MCF 10A (cell line): ENCODE data around the gene BCL2L12. TPM values are rescaled to one million over a fixed set of nuclear protein-coding genes. Genes with fewer than 3 reads are reported as not detected.
A peak's percentile ranks its signal among the peaks of the same experiment; 100 is the strongest.

ENCODE experiments used
- BruUV-seq: library from RNA; stranded (reverse); fragments of 400-500 nt; replicated peaks from 2 replicates; lab custom pipeline; 2021; lab: Mats Ljungman, UMichigan
- CTCF ChIA-PET: fragments of 300-600 bp; sonication (Branson Sonifier 250); formaldehyde crosslinking; extraction: SDS; loops from one replicate; lab custom pipeline; 2021; ENCODE audit warnings: antibody characterized with exemption, inconsistent platforms; lab: Yijun Ruan, JAX
- POLR2A ChIA-PET: fragments of 300-600, 350-650 bp; sonication (Branson Sonifier 250); formaldehyde crosslinking; extraction: SDS; loops from one replicate; lab custom pipeline; 2020; ENCODE audit warnings: antibody characterized with exemption, inconsistent platforms; lab: Yijun Ruan, JAX
- DNase-seq: peaks from one replicate; pipeline ENCODE4 v3.0.0-alpha.2; 2018; ENCODE audit not compliant: unreplicated experiment
- H3K27ac Mint-ChIP-seq: one replicate; pipeline ENCODE4 v1.8.0; 2022; ENCODE audit warnings: mild to moderate bottlenecking, low read depth, mixed read lengths; ENCODE audit not compliant: unreplicated experiment
- H3K27me3 Mint-ChIP-seq: one replicate; pipeline ENCODE4 v1.8.0; 2022; ENCODE audit warnings: mixed read lengths; ENCODE audit not compliant: insufficient read depth, unreplicated experiment
- H3K36me3 Mint-ChIP-seq: one replicate; pipeline ENCODE4 v1.8.0; 2022; ENCODE audit warnings: mild to moderate bottlenecking, moderate library complexity, mixed read lengths; ENCODE audit not compliant: insufficient read depth, unreplicated experiment
- H3K4me1 Mint-ChIP-seq: one replicate; pipeline ENCODE4 v1.8.0; 2022; ENCODE audit warnings: mixed read lengths; ENCODE audit not compliant: insufficient read depth, unreplicated experiment
- H3K4me3 Mint-ChIP-seq: one replicate; pipeline ENCODE4 v1.8.0; 2022; ENCODE audit warnings: mild to moderate bottlenecking, moderate library complexity, mixed read lengths; ENCODE audit not compliant: unreplicated experiment
- H3K9me3 Mint-ChIP-seq: one replicate; pipeline ENCODE4 v1.8.0; 2022; ENCODE audit warnings: mixed read lengths; ENCODE audit not compliant: unreplicated experiment
- CTCF ChIP-seq: fragments of 200-600 bp; IDR thresholded peaks from one replicate; pipeline ENCODE4 v1.8.0; 2022; ENCODE audit warnings: antibody characterized with exemption, mild to moderate bottlenecking; ENCODE audit not compliant: unreplicated experiment
- intact Hi-C: fragments of 100-400 bp; cut with micrococcal nuclease; formaldehyde crosslinking; loops from 2 replicates; pipeline ENCODE4 v1.14.1; 2022
- total RNA-seq: library from RNA; stranded (reverse); gene quantifications from 2 replicates; pipeline ENCODE4 v1.2.3, GENCODE V29; 2022

The BCL2L12 gene
- total RNA-seq, 1 experiment from 2014 or later, result 36.0 TPM

DNA sequence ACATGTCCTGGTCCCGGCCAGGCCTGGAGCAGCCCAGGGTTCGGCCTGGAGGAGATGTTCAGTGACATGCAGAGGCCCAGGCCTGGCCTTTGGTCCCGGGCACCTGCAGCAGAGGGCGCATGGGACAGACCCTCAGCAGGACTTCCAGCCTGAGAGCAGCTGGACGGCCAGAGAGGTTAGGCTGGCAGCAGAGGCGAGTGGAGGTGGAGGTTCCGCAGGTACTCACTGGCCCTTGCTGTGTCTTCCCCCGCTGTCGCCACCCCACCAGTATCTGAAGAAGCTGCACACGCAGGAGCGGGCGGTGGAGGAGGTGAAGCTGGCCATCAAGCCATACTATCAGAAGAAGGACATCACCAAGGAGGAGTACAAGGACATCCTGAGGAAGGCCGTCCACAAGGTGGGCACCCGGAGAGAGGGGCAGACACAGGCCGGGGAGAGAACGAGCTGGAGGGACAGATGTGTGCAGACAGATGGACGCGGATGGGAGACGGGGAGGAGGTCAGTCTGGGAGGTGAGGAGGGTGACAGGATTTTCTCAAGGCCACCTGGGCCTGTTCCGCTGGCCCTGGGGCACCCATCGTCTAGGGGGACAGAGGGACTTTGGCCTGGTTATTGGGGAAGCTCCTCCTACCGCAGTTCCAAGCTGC is 8.1 kb upstream of the BCL2L12 start:
- no peak overlapping the region for H3K27ac Mint-ChIP-seq
- H3K27me3 Mint-ChIP-seq, result no peaks in the 10 kb centered on the region
- no peaks in the 10 kb centered on the region for H3K4me1 Mint-ChIP-seq
- no peak overlapping the region for H3K4me3 Mint-ChIP-seq
- peaks cover 56% of the 10 kb centered on the region for H3K36me3 Mint-ChIP-seq
- intact Hi-C loops, result no loop called here
- no TSS peak for BruUV-seq
- ChIA-PET POLR2A (interaction anchor here (11.4 kb wide), 1 partner anchor 16 kb away, joined by 167 read pairs; the partner anchor contains the start of genes RRAS and SCAF1), CTCF (interaction anchor here (0.6 to 1.1 kb wide), 3 partner anchors 10 to 497 kb away, joined by 3 read pairs; no protein-coding TSS in a partner anchor)
- no peaks in the 10 kb centered on the region for H3K9me3 Mint-ChIP-seq
- TF ChIP-seq CTCF, result no peak
- DNase-seq, result no peak

GRCh38 chr19:49658139-49658517 is 7.6 kb upstream of the BCL2L12 start:
- ChIA-PET CTCF (interaction anchor here (0.6 to 1.1 kb wide), 2 partner anchors 115 to 498 kb away, joined by 3 read pairs; no protein-coding TSS in a partner anchor), POLR2A (interaction anchor here (11.4 kb wide), 1 partner anchor 16 kb away, joined by 167 read pairs; the partner anchor contains the start of genes RRAS and SCAF1)
- BruUV-seq, result TSS peak; percentile 44
- H3K4me1 Mint-ChIP-seq, result no peaks in the 10 kb centered on the region
- no peak for DNase-seq
- H3K27ac Mint-ChIP-seq, result no peak overlapping the region
- intact Hi-C loops, result no loop called here
- no peaks in the 10 kb centered on the region for H3K9me3 Mint-ChIP-seq
- TF ChIP-seq CTCF, result no peak
- no peak overlapping the region for H3K4me3 Mint-ChIP-seq
- no peaks in the 10 kb centered on the region for H3K27me3 Mint-ChIP-seq
- H3K36me3 Mint-ChIP-seq, result peaks cover 58% of the 10 kb centered on the region

GRCh38 chr19:49658566-49659442 is 6.9 kb upstream of the BCL2L12 start:
- ChIA-PET CTCF (interaction anchor here (1.0 kb wide), 1 partner anchor 89 kb away, joined by 4 read pairs; no protein-coding TSS in a partner anchor), POLR2A (interaction anchor here (11.4 kb wide), 1 partner anchor 17 kb away, joined by 167 read pairs; the partner anchor contains the start of genes RRAS and SCAF1)
- no peak overlapping the region for H3K27ac Mint-ChIP-seq
- peaks cover 58% of the 10 kb centered on the region for H3K36me3 Mint-ChIP-seq
- TF ChIP-seq CTCF, result no peak
- no peak for DNase-seq
- H3K4me1 Mint-ChIP-seq, result no peaks in the 10 kb centered on the region
- no peak overlapping the region for H3K4me3 Mint-ChIP-seq
- BruUV-seq, result no TSS peak
- no peaks in the 10 kb centered on the region for H3K9me3 Mint-ChIP-seq
- no peaks in the 10 kb centered on the region for H3K27me3 Mint-ChIP-seq
- intact Hi-C loops, result no loop called here
